ENCODE data around the gene FES. TPM values are rescaled to one million over a fixed set of nuclear protein-coding genes. Genes with fewer than 3 reads are reported as not detected.

Gene FES
- total and polyA plus RNA-seq, 2 of the 13 experiments (the other 11 are each of a cell fraction or from before 2014, with no cell fraction given), result 4.0 to 9.5 TPM

- TF ChIP-seq JDP2 (CRISPR knock-in tag; IDR thresholded peaks at IDR 0.05; ENCODE audit: borderline replicate concordance) (no peak), ZNF788 (CRISPR knock-in tag; IDR thresholded peaks at IDR 0.05; ENCODE audit: borderline replicate concordance) (no peak), NCOR1 (IDR thresholded peaks at IDR 0.05; ENCODE audit: borderline replicate concordance, low read length) (no peak), ZNF317 (CRISPR knock-in tag; IDR thresholded peaks at IDR 0.05) (no peak), ZNF143 (CRISPR knock-in tag; IDR thresholded peaks at IDR 0.05) (no peak), ZFP1 (CRISPR knock-in tag; IDR thresholded peaks at IDR 0.05) (no peak), ZNF530 (CRISPR knock-in tag; IDR thresholded peaks at IDR 0.05; ENCODE audit: low read depth) (no peak), SRSF1 (optimal IDR thresholded peaks at IDR 0.05; ENCODE audit: low read depth, low read length) (no peak), KAT7 (CRISPR knock-in tag; IDR thresholded peaks at IDR 0.05; ENCODE audit: borderline replicate concordance) (no peak), POLR2A (IDR thresholded peaks at IDR 0.05; ENCODE audit: insufficient read depth in 1 of 2, low read depth in 2 of 2, low read length in 2 of 2) (peak in 1 of 2 experiments; percentile 35; a peak in 1 of 4 replicates), ZNF850 (CRISPR knock-in tag; conservative IDR thresholded peaks at IDR 0.05) (no peak), FOSL2 (CRISPR knock-in tag; IDR thresholded peaks at IDR 0.05) (peak; percentile 81), KDM3A (CRISPR knock-in tag; IDR thresholded peaks at IDR 0.05; ENCODE audit: low read depth) (no peak)
- TF ChIP-seq, protein P1, sequence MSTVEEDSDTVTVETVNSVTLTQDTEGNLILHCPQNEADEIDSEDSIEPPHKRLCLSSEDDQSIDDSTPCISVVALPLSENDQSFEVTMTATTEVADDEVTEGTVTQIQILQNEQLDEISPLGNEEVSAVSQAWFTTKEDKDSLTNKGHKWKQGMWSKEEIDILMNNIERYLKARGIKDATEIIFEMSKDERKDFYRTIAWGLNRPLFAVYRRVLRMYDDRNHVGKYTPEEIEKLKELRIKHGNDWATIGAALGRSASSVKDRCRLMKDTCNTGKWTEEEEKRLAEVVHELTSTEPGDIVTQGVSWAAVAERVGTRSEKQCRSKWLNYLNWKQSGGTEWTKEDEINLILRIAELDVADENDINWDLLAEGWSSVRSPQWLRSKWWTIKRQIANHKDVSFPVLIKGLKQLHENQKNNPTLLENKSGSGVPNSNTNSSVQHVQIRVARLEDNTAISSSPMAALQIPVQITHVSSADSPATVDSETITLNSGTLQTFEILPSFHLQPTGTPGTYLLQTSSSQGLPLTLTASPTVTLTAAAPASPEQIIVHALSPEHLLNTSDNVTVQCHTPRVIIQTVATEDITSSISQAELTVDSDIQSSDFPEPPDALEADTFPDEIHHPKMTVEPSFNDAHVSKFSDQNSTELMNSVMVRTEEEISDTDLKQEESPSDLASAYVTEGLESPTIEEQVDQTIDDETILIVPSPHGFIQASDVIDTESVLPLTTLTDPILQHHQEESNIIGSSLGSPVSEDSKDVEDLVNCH (CRISPR knock-in tag; IDR thresholded peaks at IDR 0.05), result no peak
- TF ChIP-seq, protein P2, sequence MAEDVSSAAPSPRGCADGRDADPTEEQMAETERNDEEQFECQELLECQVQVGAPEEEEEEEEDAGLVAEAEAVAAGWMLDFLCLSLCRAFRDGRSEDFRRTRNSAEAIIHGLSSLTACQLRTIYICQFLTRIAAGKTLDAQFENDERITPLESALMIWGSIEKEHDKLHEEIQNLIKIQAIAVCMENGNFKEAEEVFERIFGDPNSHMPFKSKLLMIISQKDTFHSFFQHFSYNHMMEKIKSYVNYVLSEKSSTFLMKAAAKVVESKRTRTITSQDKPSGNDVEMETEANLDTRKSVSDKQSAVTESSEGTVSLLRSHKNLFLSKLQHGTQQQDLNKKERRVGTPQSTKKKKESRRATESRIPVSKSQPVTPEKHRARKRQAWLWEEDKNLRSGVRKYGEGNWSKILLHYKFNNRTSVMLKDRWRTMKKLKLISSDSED (CRISPR knock-in tag; IDR thresholded peaks at IDR 0.05), result no peak
Observed at GRCh38 chr15:90872486-90873184, 11.7 kb upstream of the FES start (continued).

All from HepG2 (cell line).